ENCODE measurements around the gene TANC1. TPM values are rescaled to one million over a fixed set of nuclear protein-coding genes. Genes with fewer than 3 reads are reported as not detected.

Gene TANC1
- total and polyA plus RNA-seq, 7 experiments from 2014 or later = 0.13 to 0.39 (median 0.22) TPM; not detected in 1

DNA sequence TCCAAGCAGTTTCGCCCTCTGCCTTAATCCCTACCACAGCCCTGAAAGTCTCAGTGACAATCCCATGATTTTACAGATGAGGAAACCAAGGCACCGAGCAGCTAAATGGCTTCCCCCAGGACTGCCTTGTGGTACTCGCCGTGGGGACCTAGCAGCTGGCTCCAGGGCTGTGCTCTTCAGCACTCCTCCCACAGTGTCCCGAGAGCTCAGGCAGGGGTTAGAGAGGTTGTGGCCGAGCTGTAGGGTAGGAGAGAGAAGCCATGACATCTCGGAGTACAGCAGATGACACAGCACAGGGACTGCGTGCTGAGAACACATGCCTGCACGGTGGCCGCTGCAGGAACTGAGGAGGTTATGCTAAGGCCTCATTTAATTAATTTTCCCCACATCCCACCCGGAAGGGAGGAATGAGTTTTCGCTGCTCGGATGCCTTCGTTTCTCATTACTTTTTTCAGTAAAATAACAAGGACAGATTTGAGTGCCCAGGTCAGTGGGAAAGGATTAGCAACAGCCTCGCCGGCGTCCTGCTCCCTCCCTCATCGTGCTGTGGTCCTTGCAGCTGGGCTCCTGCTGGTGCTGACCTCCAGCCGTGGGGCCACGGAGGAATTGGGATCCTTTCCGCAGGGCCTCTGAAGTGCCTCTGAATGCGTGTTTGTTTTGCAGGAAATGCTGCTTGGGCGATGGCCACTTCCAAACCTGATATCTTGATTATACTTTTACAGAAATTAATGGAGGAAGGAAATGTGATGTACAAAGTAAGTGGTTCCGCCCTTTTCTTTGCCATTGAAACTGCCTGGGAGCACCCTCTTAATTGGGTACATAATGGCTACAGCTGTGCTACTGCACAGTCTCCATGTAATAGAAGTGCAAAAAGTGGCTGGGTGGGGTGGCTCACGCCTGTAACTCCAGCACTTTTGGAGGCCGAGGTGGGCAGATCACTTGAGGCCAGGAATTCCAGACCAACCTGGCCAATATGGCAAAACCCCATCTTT is 256.9 kb downstream of the TANC1 start:
- no peaks in the 10 kb centered on the region for H3K9me3 ChIP-seq (ENCODE audit: control insufficient read depth in 2 of 3, low read length in 3 of 3)
- ChIA-PET CTCF (interaction anchor here (0.6 kb wide), 1 partner anchor 147 kb away, joined by 3 read pairs; no protein-coding TSS in a partner anchor), POLR2A (interaction anchor here (0.6 kb wide), 1 partner anchor 73 kb away, joined by 3 read pairs; no protein-coding TSS in a partner anchor)
- DNase-seq (no peak), ATAC-seq (no peak)
- peak overlapping the region in 1 of 9 donors; percentile 40 for H3K27ac Mint-ChIP-seq
- no peak overlapping the region for H3K27ac ChIP-seq (ENCODE audit: low read depth, low read length)
- no peaks in the 10 kb centered on the region for H3K9me3 Mint-ChIP-seq
- no peak overlapping the region for H3K4me3 ChIP-seq (ENCODE audit: low read length)
- no peaks in the 10 kb centered on the region for H3K36me3 ChIP-seq (ENCODE audit: control insufficient read depth in 2 of 3, insufficient read depth in 3 of 3, low read length in 3 of 3)
- no peaks in the 10 kb centered on the region for H3K27me3 ChIP-seq (ENCODE audit: control insufficient read depth in 2 of 2, insufficient read depth in 2 of 2, low read length in 2 of 2)
- H3K27me3 Mint-ChIP-seq = peaks cover 0 to 3% (median 0%) of the 10 kb centered on the region in 5 donors
- H3K4me1 ChIP-seq (ENCODE audit: control insufficient read depth in 2 of 2, insufficient read depth in 2 of 2, low read length in 2 of 2) = peaks cover 0 to 33% of the 10 kb centered on the region in 2 donors
- H3K36me3 Mint-ChIP-seq = peaks cover 0 to 10% (median 0%) of the 10 kb centered on the region in 5 donors
- peaks cover 3 to 40% (median 17%) of the 10 kb centered on the region in 7 donors for H3K4me1 Mint-ChIP-seq
- intact Hi-C loops (cut with micrococcal nuclease) = no loop called here
- H3K4me3 Mint-ChIP-seq = no peak overlapping the region

DNA sequence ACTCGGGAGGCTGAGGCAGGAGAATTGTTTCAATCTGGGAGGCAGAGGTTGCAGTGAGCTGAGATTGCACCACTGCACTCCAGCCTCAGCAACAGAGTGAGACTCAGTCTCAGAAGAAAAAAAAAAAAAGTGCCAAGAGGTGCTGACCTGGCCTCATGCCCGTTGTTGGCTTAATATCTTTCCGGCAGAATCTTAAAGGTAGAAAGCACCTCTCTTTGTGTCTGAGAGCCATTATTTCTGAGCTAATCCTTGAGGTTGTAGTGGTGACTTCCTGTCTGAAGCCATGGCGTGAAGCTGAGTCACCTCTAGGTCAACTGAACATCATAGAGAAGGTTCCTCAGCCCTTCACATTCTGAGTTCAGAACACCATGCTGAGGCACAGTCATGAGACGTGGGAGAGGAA is 257.6 kb downstream of the TANC1 start:
- H3K4me3 ChIP-seq (ENCODE audit: low read length) = no peak overlapping the region
- Mint-ChIP-seq H3K27me3 (peaks cover 0 to 3% (median 0%) of the 10 kb centered on the region in 5 donors), H3K4me3 (no peak overlapping the region), H3K36me3 (peaks cover 0 to 11% (median 0%) of the 10 kb centered on the region in 5 donors), H3K9me3 (no peaks in the 10 kb centered on the region), H3K4me1 (peaks cover 3 to 40% (median 17%) of the 10 kb centered on the region in 7 donors), H3K27ac (peak overlapping the region in 1 of 9 donors; percentile 51)
- H3K27ac ChIP-seq (ENCODE audit: low read depth, low read length) = no peak overlapping the region
- H3K27me3 ChIP-seq (ENCODE audit: control insufficient read depth in 2 of 2, insufficient read depth in 2 of 2, low read length in 2 of 2) = no peaks in the 10 kb centered on the region
- H3K4me1 ChIP-seq (ENCODE audit: control insufficient read depth in 2 of 2, insufficient read depth in 2 of 2, low read length in 2 of 2) = peaks cover 0 to 33% of the 10 kb centered on the region in 2 donors
- H3K36me3 ChIP-seq (ENCODE audit: control insufficient read depth in 2 of 3, insufficient read depth in 3 of 3, low read length in 3 of 3) = no peaks in the 10 kb centered on the region
- ChIA-PET CTCF (no interaction called here), POLR2A (no interaction called here)
- intact Hi-C loops (cut with micrococcal nuclease) = no loop called here
- DNase-seq = no peak
- no peaks in the 10 kb centered on the region for H3K9me3 ChIP-seq (ENCODE audit: control insufficient read depth in 2 of 3, low read length in 3 of 3)
- peak; percentile 88 for ATAC-seq

DNA sequence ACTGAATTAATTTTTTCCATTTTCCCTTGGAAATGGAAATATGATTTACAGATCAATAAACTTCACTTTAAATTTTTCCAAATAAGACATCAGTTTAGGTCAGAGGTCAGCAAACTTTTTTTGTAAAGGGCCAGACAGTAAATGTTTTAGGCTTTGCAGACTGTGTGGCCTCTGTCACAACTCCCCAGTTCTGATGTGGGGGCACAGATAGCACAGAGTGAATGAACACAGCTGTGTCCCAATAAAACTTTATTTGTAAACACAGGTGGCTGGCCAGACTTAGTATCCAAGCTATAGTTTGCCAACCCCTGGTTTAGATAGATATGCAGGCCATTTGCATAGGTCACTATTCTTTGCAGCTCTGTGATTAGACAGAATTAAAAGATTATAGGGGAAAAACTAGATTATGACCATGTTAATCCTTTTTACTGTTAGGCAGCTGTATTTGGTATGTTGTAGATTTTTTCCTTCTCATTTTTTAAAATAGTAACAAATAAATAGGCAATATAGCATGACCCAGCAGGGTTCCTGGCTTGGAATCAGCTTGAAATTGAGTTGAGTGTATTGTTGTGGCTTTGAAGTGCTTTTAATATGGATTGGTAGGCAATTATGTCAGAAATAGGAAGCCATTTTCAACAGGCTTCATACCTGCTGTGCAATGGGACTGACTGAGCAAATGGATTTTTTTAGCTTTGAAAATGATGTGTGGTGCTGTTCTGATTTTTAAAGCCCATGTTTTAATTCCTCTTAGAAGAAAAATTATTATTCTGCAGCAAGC is 258.4 kb downstream of the TANC1 start:
- peaks cover 0 to 3% (median 0%) of the 10 kb centered on the region in 5 donors for H3K27me3 Mint-ChIP-seq
- POLR2A ChIA-PET = no interaction called here

DNA sequence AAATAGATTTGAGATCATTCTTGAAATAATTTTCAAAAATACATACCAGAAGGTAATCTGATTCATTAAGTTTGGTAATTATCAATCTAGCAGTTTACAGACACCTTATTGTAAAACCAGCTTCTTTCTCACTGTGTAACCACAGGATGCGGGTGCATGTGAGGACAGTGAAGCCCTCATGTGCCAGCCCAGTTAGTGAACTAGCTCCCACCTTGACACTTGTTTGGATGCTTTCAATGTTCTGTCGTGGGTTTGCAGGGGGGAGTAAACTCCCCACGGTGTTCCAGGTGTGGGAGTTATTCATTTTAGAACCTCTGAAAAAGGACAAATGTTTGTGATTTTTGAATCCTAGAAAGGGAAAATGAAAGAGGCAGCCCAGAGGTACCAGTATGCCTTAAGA is 259.0 kb downstream of the TANC1 start:
- no peak for DNase-seq
- H3K27ac ChIP-seq (ENCODE audit: low read depth, low read length) = no peak overlapping the region
- CTCF ChIA-PET = no interaction called here

More for the DNA sequence above, 258.4 kb downstream of the TANC1 start:
- H3K4me1 Mint-ChIP-seq = peaks cover 3 to 40% (median 17%) of the 10 kb centered on the region in 7 donors
- Histone ChIP-seq H3K27me3 (ENCODE audit: control insufficient read depth in 2 of 2, insufficient read depth in 2 of 2, low read length in 2 of 2) (no peaks in the 10 kb centered on the region), H3K9me3 (ENCODE audit: control insufficient read depth in 2 of 3, low read length in 3 of 3) (no peaks in the 10 kb centered on the region), H3K36me3 (ENCODE audit: control insufficient read depth in 2 of 3, insufficient read depth in 3 of 3, low read length in 3 of 3) (no peaks in the 10 kb centered on the region), H3K4me3 (ENCODE audit: low read length) (no peak overlapping the region), H3K4me1 (ENCODE audit: control insufficient read depth in 2 of 2, insufficient read depth in 2 of 2, low read length in 2 of 2) (peaks cover 0 to 33% of the 10 kb centered on the region in 2 donors), H3K27ac (ENCODE audit: low read depth, low read length) (no peak overlapping the region)
- DNase-seq = no peak
- intact Hi-C loops (cut with micrococcal nuclease) = no loop called here
- no peaks in the 10 kb centered on the region for H3K9me3 Mint-ChIP-seq
- no peak for ATAC-seq
- H3K4me3 Mint-ChIP-seq = no peak overlapping the region
- CTCF ChIA-PET = no interaction called here
- H3K36me3 Mint-ChIP-seq = peaks cover 0 to 11% (median 0%) of the 10 kb centered on the region in 5 donors
- peak overlapping the region in 1 of 9 donors; percentile 16 for H3K27ac Mint-ChIP-seq

DNA sequence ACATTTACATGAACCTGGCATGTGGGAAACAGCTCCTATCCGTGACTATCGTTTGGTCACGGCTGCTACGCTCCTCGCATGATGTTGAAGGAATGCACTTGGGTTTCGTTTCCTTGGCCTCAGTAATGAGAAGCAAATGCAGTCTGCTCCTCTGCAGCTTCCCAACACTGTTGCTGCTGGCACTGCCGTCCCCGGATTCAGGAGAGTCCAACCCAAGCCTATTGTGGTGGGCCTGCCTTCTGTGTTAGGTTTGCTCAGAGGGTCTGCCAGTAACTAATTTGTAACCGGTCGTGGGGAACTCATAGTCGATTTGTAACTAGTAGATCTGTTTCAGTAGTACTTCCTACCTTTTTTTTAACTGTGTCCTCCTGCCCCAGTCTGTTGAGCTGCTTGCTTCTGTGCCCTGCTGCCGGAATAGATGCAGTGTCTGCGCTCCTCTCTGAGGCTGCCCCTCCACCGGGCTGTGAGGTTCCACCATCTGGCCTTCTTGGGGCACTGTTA is 259.7 kb downstream of the TANC1 start:
- H3K9me3 Mint-ChIP-seq = no peaks in the 10 kb centered on the region
- peaks cover 3 to 40% (median 17%) of the 10 kb centered on the region in 7 donors for H3K4me1 Mint-ChIP-seq
- ChIA-PET CTCF (no interaction called here), POLR2A (no interaction called here)
- peak overlapping the region in 1 of 10 donors; percentile 24 for H3K4me3 Mint-ChIP-seq
- Histone ChIP-seq H3K27me3 (ENCODE audit: control insufficient read depth in 2 of 2, insufficient read depth in 2 of 2, low read length in 2 of 2) (no peaks in the 10 kb centered on the region), H3K4me1 (ENCODE audit: control insufficient read depth in 2 of 2, insufficient read depth in 2 of 2, low read length in 2 of 2) (peaks cover 0 to 33% of the 10 kb centered on the region in 2 donors), H3K4me3 (ENCODE audit: low read length) (no peak overlapping the region), H3K27ac (ENCODE audit: low read depth, low read length) (no peak overlapping the region), H3K36me3 (ENCODE audit: control insufficient read depth in 2 of 3, insufficient read depth in 3 of 3, low read length in 3 of 3) (no peaks in the 10 kb centered on the region), H3K9me3 (ENCODE audit: control insufficient read depth in 2 of 3, low read length in 3 of 3) (no peaks in the 10 kb centered on the region)
- peak overlapping the region in 2 of 9 donors; percentile 39 to 46 for H3K27ac Mint-ChIP-seq
- H3K36me3 Mint-ChIP-seq = peaks cover 0 to 14% (median 3%) of the 10 kb centered on the region in 5 donors
- H3K27me3 Mint-ChIP-seq = peaks cover 0 to 3% (median 0%) of the 10 kb centered on the region in 5 donors
- no peak for ATAC-seq
- intact Hi-C loops (cut with micrococcal nuclease) = no loop called here
- DNase-seq = no peak

More for the DNA sequence above, 259.0 kb downstream of the TANC1 start:
- H3K9me3 ChIP-seq (ENCODE audit: control insufficient read depth in 2 of 3, low read length in 3 of 3) = no peaks in the 10 kb centered on the region
- H3K27me3 ChIP-seq (ENCODE audit: control insufficient read depth in 2 of 2, insufficient read depth in 2 of 2, low read length in 2 of 2) = no peaks in the 10 kb centered on the region
- peaks cover 0 to 33% of the 10 kb centered on the region in 2 donors for H3K4me1 ChIP-seq (ENCODE audit: control insufficient read depth in 2 of 2, insufficient read depth in 2 of 2, low read length in 2 of 2)
- H3K4me3 ChIP-seq (ENCODE audit: low read length) = no peak overlapping the region
- Mint-ChIP-seq H3K27me3 (peaks cover 0 to 3% (median 0%) of the 10 kb centered on the region in 5 donors), H3K9me3 (no peaks in the 10 kb centered on the region), H3K27ac (peak overlapping the region in 2 of 9 donors; percentile 0 to 36), H3K4me3 (no peak overlapping the region), H3K4me1 (peaks cover 3 to 40% (median 17%) of the 10 kb centered on the region in 7 donors), H3K36me3 (peaks cover 0 to 11% (median 0%) of the 10 kb centered on the region in 5 donors)
- POLR2A ChIA-PET = no interaction called here
- peak; percentile 38 for ATAC-seq
- intact Hi-C loops (cut with micrococcal nuclease) = no loop called here
- H3K36me3 ChIP-seq (ENCODE audit: control insufficient read depth in 2 of 3, insufficient read depth in 3 of 3, low read length in 3 of 3) = no peaks in the 10 kb centered on the region

DNA sequence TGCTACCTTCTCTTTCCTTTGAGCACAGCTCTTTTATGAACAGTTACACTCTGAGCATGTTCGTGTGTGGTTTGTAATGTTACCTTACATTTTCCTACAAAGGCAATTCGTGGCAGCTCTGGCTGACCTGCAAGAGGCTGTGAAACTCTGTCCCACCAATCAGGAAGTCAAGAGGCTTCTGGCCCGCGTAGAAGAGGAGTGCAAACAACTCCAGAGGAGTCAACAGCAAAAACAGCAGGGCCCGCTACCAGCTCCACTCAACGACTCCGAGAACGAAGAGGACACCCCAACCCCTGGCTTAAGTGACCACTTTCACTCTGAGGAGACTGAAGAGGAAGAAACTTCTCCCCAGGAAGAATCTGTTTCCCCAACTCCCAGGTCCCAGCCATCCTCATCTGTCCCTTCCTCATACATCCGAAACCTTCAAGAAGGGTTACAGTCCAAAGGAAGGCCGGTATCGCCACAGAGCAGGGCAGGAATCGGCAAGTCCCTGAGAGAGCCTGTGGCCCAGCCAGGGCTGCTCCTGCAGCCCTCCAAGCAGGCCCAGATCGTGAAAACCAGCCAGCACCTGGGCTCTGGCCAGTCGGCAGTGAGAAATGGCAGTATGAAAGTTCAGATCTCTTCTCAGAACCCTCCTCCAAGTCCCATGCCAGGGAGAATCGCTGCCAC is 261.2 kb downstream of the TANC1 start:
- H3K27me3 Mint-ChIP-seq = no peaks in the 10 kb centered on the region
- peaks cover 0 to 33% of the 10 kb centered on the region in 2 donors for H3K4me1 ChIP-seq (ENCODE audit: control insufficient read depth in 2 of 2, insufficient read depth in 2 of 2, low read length in 2 of 2)
- H3K27me3 ChIP-seq (ENCODE audit: control insufficient read depth in 2 of 2, insufficient read depth in 2 of 2, low read length in 2 of 2) = no peaks in the 10 kb centered on the region
- no peak overlapping the region for H3K27ac Mint-ChIP-seq
- H3K9me3 Mint-ChIP-seq = no peaks in the 10 kb centered on the region
- no peak overlapping the region for H3K4me3 ChIP-seq (ENCODE audit: low read length)
- no peaks in the 10 kb centered on the region for H3K9me3 ChIP-seq (ENCODE audit: control insufficient read depth in 2 of 3, low read length in 3 of 3)
- H3K27ac ChIP-seq (ENCODE audit: low read depth, low read length) = no peak overlapping the region
- CTCF ChIA-PET = interaction anchor here (0.7 kb wide), 1 partner anchor 111 kb away, joined by 4 read pairs; no protein-coding TSS in a partner anchor
- intact Hi-C loops (cut with micrococcal nuclease) = loop anchor here in 1 of 2 donors (2.0 kb wide), 1 partner anchor 21 kb away; no protein-coding TSS in a partner anchor
- no peak for ATAC-seq
- H3K36me3 Mint-ChIP-seq = peaks cover 0 to 19% (median 7%) of the 10 kb centered on the region in 5 donors
- POLR2A ChIA-PET = no interaction called here
- no peaks in the 10 kb centered on the region for H3K36me3 ChIP-seq (ENCODE audit: control insufficient read depth in 2 of 3, insufficient read depth in 3 of 3, low read length in 3 of 3)
- DNase-seq = no peak
- H3K4me1 Mint-ChIP-seq = peaks cover 3 to 30% (median 17%) of the 10 kb centered on the region in 7 donors
- H3K4me3 Mint-ChIP-seq = no peak overlapping the region

Measured in naive thymus-derived CD4-positive, alpha-beta T cell (primary cell).